SJCRH30 (cell line): ENCODE measurements around the gene MIB1. TPM values are rescaled to one million over a fixed set of nuclear protein-coding genes. Genes with fewer than 3 reads are reported as not detected.
"Not testable (repeated sequence)": the region's sequence is repeated elsewhere in the genome, so short reads cannot be mapped to it uniquely, and the experiment has no call there.

Source experiments
- DNase-seq, 2 experiments: peaks; one replicate each; pipeline ENCODE4 v3.0.0-alpha.2; 2015 to 2020
- H3K27ac ChIP-seq: fragments of 250-450 bp; sonication (Bioruptor Pico); 2 replicates; pipeline ENCODE4 v1.5.1; 2020; ENCODE audit warnings: mild to moderate bottlenecking, moderate library complexity
- H3K27me3 ChIP-seq: fragments of 250-450 bp; sonication (Bioruptor Pico); 2 replicates; pipeline ENCODE4 v1.5.1; 2020; ENCODE audit warnings: mild to moderate bottlenecking, moderate library complexity
- H3K36me3 ChIP-seq: fragments of 250-450 bp; sonication (Bioruptor Pico); 2 replicates; pipeline ENCODE4 v1.5.1; 2020; ENCODE audit warnings: mild to moderate bottlenecking, moderate library complexity
- H3K4me1 ChIP-seq: fragments of 250-450 bp; sonication (Bioruptor Pico); 2 replicates; pipeline ENCODE4 v1.5.1; 2020; ENCODE audit warnings: mild to moderate bottlenecking, moderate library complexity
- H3K4me3 ChIP-seq: fragments of 250-450 bp; sonication (Bioruptor Pico); 2 replicates; pipeline ENCODE4 v1.5.1; 2020; ENCODE audit warnings: mild to moderate bottlenecking, moderate library complexity
- H3K9me3 ChIP-seq: fragments of 250-450 bp; sonication (Bioruptor Pico); replicated peaks from 2 replicates; pipeline ENCODE4 v1.5.1; 2020; ENCODE audit warnings: mild to moderate bottlenecking, moderate library complexity
- total RNA-seq: library from RNA; depleted of rRNA; stranded (reverse); fragments of >200 nt; shearing (Covaris generic); gene quantifications from 2 replicates; pipeline ENCODE4 v1.2.3, GENCODE V29; 2014; rRNA removed

MIB1 gene
- total RNA-seq, result 35.0 and 37.8 TPM in 2 replicates

- Histone ChIP-seq H3K4me3 (peak within 1 kb of the TSS; percentile 97), H3K36me3 (no peaks in the 10 kb centered on the region), H3K4me1 (peaks cover 3% of the 10 kb centered on the region; the same call in 1 of the 2 replicates), H3K27me3 (no peaks in the 10 kb centered on the region), H3K9me3 (no peaks in the 10 kb centered on the region), H3K27ac (peak within 1 kb of the TSS; percentile 94)
- peak; percentile 95 to 97 for DNase-seq
These were observed at the start of gene MIB1 for GRCh38 chr18:21740538-21741311. Gene MIB1 (plus strand): TSS chr18:21740792. CDS start chr18:21741584, 792 bp downstream.

- Histone ChIP-seq H3K36me3 (peaks cover 10% of the 10 kb centered on the region), H3K4me1 (no peaks in the 10 kb centered on the region), H3K27ac (no peak overlapping the region), H3K9me3 (no peaks in the 10 kb centered on the region), H3K27me3 (no peaks in the 10 kb centered on the region), H3K4me3 (no peak overlapping the region)
- DNase-seq, result no peak
These were observed 47.3 kb upstream of the MIB1 start for GRCh38 chr18:21693322-21693721.

GRCh38 chr18:21700528-21701075 lies 40.0 kb upstream of the MIB1 start:
- DNase-seq, result no peak
- H3K27ac ChIP-seq, result no peak overlapping the region
- H3K9me3 ChIP-seq, result no peaks in the 10 kb centered on the region
- no peaks in the 10 kb centered on the region for H3K4me1 ChIP-seq
- no peaks in the 10 kb centered on the region for H3K36me3 ChIP-seq
- H3K27me3 ChIP-seq, result no peaks in the 10 kb centered on the region
- H3K4me3 ChIP-seq, result no peak overlapping the region

- Histone ChIP-seq H3K27me3 (no peaks in the 10 kb centered on the region), H3K4me1 (no peaks in the 10 kb centered on the region), H3K36me3 (no peaks in the 10 kb centered on the region), H3K27ac (no peak overlapping the region), H3K4me3 (no peak overlapping the region), H3K9me3 (no peaks in the 10 kb centered on the region)
- DNase-seq, result no peak
These were observed 39.0 kb upstream of the MIB1 start for GRCh38 chr18:21701621-21702020.

- H3K4me1 ChIP-seq, result no peaks in the 10 kb centered on the region
- no peak for DNase-seq
- no peak overlapping the region for H3K27ac ChIP-seq
- H3K36me3 ChIP-seq, result no peaks in the 10 kb centered on the region
- H3K9me3 ChIP-seq, result no peaks in the 10 kb centered on the region
- no peaks in the 10 kb centered on the region for H3K27me3 ChIP-seq
- no peak overlapping the region for H3K4me3 ChIP-seq
These were observed 38.0 kb upstream of the MIB1 start for GRCh38 chr18:21702602-21703001.

- Histone ChIP-seq H3K36me3 (no peaks in the 10 kb centered on the region), H3K4me3 (peak overlapping the region; percentile 70), H3K9me3 (no peaks in the 10 kb centered on the region), H3K4me1 (no peaks in the 10 kb centered on the region), H3K27me3 (no peaks in the 10 kb centered on the region), H3K27ac (peak overlapping the region; percentile 19; the same call in 1 of the 2 replicates)
- DNase-seq, result no peak
These were observed 37.3 kb upstream of the MIB1 start for GRCh38 chr18:21703241-21703820.

- H3K9me3 ChIP-seq, result no peaks in the 10 kb centered on the region
- peak; percentile 81 to 86 for DNase-seq
- H3K27ac ChIP-seq, result peak within 1 kb of the TSS; percentile 47; the same call in 1 of the 2 replicates
- H3K36me3 ChIP-seq, result no peaks in the 10 kb centered on the region
- no peaks in the 10 kb centered on the region for H3K4me1 ChIP-seq
- no peaks in the 10 kb centered on the region for H3K27me3 ChIP-seq
- H3K4me3 ChIP-seq, result peak within 1 kb of the TSS; percentile 70
These were observed 35.8 kb upstream of the MIB1 start, which contains the start of gene ABHD3 for GRCh38 chr18:21704603-21705364. Gene ABHD3 (minus strand): TSS chr18:21704774. CDS start chr18:21704665, 109 bp downstream.

- H3K27ac ChIP-seq, result no peak overlapping the region
- DNase-seq, result no peak
- H3K27me3 ChIP-seq, result no peaks in the 10 kb centered on the region
- no peak overlapping the region for H3K4me3 ChIP-seq
- no peaks in the 10 kb centered on the region for H3K9me3 ChIP-seq
- H3K4me1 ChIP-seq, result no peaks in the 10 kb centered on the region
- H3K36me3 ChIP-seq, result no peaks in the 10 kb centered on the region
These were observed 34.2 kb upstream of the MIB1 start for GRCh38 chr18:21706386-21706865.

- not testable (repeated sequence) for H3K36me3 ChIP-seq, H3K9me3 ChIP-seq, H3K4me1 ChIP-seq, H3K4me3 ChIP-seq, DNase-seq, H3K27ac ChIP-seq, H3K27me3 ChIP-seq
These were observed 33.5 kb upstream of the MIB1 start for GRCh38 chr18:21707130-21707529.

GRCh38 chr18:21714474-21714873 lies 26.1 kb upstream of the MIB1 start:
- H3K36me3 ChIP-seq, result no peaks in the 10 kb centered on the region
- H3K9me3 ChIP-seq, result no peaks in the 10 kb centered on the region
- no peaks in the 10 kb centered on the region for H3K27me3 ChIP-seq
- no peaks in the 10 kb centered on the region for H3K4me1 ChIP-seq
- H3K4me3 ChIP-seq, result no peak overlapping the region
- no peak for DNase-seq
- no peak overlapping the region for H3K27ac ChIP-seq

GRCh38 chr18:21722687-21723086 lies 17.9 kb upstream of the MIB1 start:
- H3K4me1 ChIP-seq, result no peaks in the 10 kb centered on the region
- H3K27me3 ChIP-seq, result no peaks in the 10 kb centered on the region
- H3K36me3 ChIP-seq, result no peaks in the 10 kb centered on the region
- H3K9me3 ChIP-seq, result no peaks in the 10 kb centered on the region
- DNase-seq, result no peak
- H3K4me3 ChIP-seq, result no peak overlapping the region
- H3K27ac ChIP-seq, result no peak overlapping the region

GRCh38 chr18:21725201-21725600 lies 15.4 kb upstream of the MIB1 start:
- Histone ChIP-seq H3K27ac (no peak overlapping the region), H3K9me3 (no peaks in the 10 kb centered on the region), H3K4me1 (no peaks in the 10 kb centered on the region), H3K27me3 (no peaks in the 10 kb centered on the region), H3K4me3 (no peak overlapping the region), H3K36me3 (no peaks in the 10 kb centered on the region)
- no peak for DNase-seq

- no peak overlapping the region for H3K27ac ChIP-seq
- H3K36me3 ChIP-seq, result no peaks in the 10 kb centered on the region
- H3K4me3 ChIP-seq, result no peak overlapping the region
- H3K27me3 ChIP-seq, result no peaks in the 10 kb centered on the region
- no peaks in the 10 kb centered on the region for H3K4me1 ChIP-seq
- H3K9me3 ChIP-seq, result no peaks in the 10 kb centered on the region
- DNase-seq, result no peak
These were observed 12.9 kb upstream of the MIB1 start for GRCh38 chr18:21727702-21728101.

- Histone ChIP-seq H3K4me3 (no peak overlapping the region), H3K27ac (no peak overlapping the region), H3K4me1 (no peaks in the 10 kb centered on the region), H3K27me3 (no peaks in the 10 kb centered on the region), H3K36me3 (no peaks in the 10 kb centered on the region), H3K9me3 (no peaks in the 10 kb centered on the region)
- no peak for DNase-seq
These were observed 7.6 kb upstream of the MIB1 start for GRCh38 chr18:21733011-21733410.
